Activated T-cell treated with anti-CD3 and anti-CD28 coated beads, Interleukin-2, amount 50 U/mL, for 1 hour (primary cell): Measurements from ENCODE around the gene CATSPERD.

Experiments used
- DNase-seq: peaks from one replicate; pipeline ENCODE4 v3.0.0-alpha.2; 2020

Gene CATSPERD

DNA sequence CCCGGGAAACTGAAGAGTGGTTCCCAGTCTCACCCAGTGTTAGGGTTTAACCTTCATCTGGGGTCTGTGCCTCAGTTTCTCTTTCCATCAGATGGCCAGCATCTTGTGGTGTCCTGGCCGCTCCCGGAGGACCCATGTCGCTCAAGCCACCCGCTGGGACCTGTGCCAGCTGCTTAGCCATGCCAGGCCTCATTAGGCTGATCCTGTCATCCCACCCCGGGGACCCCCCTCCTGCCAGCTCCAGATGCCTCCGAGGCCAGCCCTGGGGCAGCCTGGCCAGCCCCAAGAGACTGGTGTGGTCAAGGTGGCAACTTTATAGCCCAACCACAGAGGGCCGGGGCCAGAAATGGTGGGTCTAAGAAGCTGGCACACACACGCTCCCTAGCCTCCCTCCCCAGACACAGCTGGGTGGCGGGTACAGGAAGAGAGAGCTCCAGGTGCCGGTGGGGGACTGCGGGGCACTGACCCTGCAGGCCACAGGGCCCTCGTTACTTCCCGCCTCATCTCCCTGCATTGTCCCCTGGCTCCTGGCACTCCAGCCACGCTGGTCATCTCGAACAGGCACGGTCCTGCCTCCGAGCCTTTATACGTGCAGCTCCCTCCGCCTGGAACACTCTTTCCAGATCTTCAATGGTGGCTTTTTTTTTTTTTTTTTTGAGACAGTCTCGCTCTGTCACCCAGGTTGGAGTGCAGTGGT lies 87.8 kb downstream of the CATSPERD start:
- no peak for DNase-seq

DNA sequence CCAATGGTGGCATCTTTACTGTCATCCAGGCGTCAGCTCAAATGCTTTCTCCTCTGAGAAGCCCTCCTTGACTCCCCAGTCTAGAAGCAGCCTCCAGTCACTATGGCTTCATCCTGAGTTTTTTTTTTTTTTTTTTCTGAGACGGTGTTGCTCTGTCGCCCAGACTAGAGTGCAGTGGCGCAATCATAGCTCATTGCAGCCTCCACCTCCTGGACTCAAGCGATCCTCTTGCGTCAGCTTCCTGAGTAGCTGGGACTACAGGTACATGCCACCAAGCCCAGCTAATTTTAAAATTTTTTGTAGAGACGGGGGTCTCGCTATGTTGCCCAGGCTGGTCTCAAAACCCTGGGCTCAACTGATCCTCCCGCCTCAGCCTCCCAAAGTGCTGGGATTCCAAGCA lies 88.6 kb downstream of the CATSPERD start:
- DNase-seq: no peak

DNA sequence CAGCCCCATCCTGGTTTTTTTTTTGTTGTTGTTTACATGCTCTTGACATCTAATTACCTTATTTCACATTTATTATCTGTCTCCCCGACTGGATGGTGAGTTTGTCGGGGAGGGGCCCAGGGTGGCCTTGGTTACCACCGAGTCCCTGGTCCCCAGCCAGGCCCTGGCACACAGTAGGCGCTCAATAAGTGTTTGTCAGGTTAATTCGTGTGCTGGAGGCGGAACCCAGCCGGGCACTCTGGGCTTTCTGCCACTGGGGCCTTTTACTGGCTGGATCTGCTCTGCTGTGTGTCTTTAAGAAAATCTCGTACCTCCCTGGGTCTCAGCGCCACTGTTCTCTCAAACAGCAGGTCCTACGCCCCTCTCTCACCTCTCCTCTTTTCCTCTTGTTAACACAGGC lies 89.0 kb downstream of the CATSPERD start:
- DNase-seq: no peak

DNA sequence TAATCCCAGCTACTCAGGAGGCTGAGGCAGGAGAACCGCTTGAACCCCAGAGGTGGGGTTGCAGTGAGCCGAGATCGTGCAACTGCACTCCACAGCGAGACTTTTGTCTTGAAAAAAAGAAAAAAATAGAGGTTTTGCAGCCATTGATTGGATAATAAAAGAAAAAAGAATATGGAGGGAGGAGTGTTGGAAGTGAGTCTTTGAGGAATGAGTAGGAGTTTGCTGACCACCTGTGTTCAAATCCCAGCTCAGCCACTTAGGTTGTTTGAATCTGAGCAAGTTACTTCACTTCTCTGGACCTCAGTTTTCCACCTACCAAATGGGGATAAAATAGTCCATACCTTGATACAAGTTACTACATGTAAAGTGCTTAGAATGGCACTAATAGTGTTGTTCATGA lies 90.7 kb downstream of the CATSPERD start:
- DNase-seq: no peak

DNA sequence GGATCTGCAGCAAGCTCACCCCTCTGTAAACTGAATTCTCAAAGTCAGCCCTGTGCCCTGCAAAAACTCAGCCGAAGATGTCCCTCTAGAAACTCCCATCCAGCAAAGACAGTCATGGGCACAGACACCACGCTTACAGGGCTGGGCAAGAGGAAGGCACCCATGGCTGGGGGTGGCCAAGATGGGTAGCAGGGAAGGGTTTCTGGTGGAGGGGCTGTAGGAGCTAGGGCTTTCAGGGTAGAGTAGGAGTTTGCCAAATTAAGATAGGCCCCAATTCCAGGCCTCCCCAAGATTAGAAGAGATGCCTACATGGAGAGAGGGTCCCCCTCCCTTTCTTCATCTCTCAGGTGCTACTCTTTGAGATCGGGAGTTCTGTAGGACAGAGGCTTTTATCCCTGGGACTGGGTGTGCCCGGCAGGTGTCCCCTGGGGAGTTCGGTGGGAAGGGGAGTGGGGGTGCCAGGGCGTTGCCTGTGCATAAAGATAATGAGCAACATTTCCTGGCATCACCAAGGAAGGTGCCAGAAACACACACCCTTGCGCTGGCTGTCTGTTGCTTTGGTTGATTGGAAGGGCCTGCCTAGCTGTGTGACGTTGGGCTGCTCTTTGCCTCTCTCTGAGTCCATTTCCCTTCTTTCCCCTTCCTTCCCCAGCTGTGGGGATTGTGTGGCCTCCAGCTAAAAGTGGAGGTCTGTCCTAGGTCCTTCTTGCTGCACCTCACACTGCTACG lies 93.8 kb downstream of the CATSPERD start:
- DNase-seq: no peak

DNA sequence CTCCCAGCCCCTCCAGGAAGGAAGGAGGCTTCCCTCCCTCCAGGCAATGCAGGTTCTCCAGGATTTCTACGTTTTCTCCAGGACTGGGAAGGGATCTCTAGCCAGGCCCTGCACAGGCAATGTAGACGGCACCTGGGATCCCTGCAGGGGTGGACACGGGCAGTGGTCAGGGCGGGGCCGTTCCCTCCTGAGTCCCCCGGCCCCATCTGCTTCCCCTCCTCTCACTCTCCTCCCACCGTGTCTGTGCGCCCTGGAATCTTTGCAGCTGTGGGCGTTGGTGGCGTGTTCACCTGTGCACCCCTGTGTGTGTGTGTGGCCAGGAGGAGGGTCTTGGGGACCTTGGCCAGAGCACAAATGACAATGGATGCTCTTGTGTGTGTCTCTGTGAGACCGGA lies 94.4 kb downstream of the CATSPERD start:
- DNase-seq: no peak

DNA sequence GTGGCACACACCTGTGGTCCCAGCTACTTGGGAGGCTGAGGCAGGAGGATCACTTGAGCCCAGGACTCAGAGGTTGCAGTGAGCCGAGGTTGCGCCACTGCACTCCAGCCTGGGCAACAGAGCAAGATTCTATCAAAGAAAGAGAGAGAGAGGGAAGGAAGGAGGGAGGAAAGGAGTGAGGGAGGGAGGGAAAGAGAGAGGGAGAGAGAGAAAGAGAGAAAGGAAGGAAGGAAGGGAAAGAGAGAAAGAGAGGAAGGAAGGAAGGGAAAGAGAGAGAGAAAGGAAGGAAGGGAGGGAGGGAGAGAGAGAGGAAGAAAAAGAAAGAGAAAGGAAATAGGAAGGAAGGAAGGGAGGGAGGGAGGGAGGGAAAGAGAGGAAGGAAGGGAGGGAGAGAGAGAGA lies 96.8 kb downstream of the CATSPERD start:
- DNase-seq: no peak

DNA sequence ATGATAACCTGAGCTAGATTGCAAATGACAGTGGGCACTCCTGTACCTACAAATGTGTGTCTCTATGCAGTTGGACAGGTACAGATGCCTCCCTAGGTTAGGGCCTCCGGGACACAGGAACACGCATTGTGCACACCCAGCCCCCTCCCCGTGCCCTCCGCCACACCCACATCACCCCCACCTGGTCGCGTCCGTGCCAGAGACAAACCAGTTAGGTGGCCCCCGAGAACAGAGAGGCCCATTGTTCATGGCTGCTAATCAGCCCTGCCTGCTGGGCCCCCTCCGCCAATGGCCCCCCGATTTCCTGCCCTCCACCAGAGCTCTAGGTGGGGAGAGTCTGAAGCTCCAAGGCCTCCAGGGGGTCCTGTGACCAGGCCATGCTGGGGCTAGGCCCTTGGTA lies 98.2 kb downstream of the CATSPERD start:
- DNase-seq: no peak

DNA sequence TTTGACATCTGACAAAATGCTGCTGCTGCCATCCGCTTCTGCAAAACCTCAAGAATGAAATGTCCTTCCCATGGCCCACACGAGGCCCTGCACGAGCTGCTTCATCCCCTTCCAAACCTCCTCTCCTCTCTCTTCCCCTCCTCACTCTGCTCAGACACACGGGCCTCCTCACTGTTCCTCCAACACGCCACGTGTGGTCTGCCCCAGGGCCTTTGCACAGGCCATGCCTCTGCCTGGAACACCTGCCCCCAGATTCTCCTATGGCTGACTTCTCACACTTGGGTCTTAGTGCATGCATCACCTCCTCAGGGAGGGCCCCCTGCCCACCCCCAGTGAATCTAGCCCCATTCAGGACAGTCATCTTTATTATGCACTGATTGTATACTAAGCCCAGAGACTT lies 100.3 kb downstream of the CATSPERD start:
- DNase-seq: no peak

DNA sequence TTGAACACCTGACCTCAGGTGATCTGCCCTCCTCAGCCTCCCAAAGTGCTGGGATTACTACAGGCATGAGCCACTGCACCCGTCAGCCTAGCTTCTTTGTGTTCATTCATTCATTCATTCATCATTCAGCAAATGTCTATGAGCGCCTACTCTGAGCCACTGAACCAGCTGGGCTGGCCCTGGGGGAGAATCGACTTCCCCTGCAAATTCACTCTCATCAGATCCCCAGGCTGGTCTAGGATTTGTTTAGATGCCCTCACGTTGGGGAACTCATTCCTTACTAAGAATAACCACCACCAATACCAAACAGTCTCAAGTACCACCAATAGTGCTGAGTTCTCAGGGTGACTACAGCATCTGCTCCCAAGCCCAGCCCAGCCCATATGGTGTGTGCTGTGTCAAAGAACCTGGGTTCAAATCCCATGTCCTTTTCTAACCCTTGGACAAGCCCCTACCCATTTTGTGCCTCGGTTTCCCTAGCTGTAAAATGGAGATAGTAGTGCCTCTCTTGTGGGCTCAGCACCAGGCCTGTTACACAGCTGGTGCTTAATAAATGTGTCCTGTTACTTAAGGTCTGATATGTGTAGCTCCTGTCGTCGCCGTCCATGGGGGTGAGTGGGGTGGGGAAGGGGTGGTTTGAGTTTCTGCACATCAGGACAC lies 101.2 kb downstream of the CATSPERD start:
- no peak for DNase-seq

DNA sequence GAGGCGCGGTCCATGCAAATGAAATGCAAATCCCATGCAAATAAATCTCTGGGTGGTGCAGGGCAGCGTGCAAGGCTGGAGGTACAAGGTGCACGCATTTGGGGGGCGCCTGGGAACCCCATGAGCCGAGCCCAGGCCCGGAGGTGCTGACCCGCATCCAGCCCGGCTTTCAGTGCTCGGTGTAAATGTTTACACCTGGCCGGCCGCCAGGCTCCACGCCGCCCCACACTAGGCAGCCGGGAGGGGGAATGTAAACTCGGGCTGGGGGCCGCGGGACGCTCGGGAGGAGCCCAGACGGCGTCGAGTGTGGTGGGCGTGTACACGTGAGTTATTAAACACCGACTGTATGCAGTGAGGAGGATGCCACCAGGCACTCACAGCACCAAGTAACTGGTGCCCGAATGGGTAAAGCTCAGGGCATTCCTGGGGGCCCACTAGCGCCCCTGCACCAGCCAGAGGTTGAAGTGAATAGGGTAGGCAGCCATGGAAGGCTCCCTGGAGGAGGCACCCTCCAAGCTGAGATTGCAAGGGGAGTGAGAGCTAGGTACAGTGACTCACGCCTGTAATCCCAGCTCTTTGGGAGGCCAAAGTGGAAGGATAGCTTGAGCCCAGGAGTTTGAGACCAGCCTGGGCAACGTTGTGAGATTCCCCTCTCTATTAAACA lies 101.9 kb downstream of the CATSPERD start:
- no peak for DNase-seq

DNA sequence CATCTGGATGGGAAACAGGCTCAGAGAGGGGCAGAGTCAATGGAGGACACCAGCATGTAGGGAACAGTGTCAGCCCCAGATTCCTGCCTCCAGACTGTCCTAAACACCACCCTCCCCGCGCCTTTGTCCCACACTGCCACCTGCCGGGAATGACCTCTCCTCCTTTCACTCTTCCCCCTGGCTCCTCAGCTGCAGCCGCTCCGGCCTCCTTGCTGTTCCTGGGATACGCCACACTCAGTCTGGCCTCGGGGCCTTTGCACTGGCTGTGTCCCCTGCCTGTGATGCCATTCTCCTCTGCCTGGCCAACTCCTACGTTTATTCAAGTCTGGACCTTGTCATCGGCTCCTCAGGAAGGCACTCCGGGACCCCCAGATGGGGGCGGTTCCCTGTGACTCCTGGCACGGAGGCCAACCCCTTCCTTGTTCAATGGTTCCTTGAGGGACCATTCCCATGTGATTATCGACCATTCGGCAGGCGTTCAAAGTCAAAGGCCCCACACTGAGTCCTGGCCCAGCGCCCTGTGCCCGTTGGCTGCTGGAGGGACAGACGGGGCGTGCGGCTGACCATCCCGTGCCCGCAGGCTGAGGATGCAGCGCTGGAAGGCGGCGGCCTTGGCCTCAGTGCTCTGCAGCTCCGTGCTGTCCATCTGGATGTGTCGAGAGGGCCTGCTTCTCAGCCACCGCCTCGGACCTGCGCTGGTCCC lies 103.3 kb downstream of the CATSPERD start:
- DNase-seq: no peak

DNA sequence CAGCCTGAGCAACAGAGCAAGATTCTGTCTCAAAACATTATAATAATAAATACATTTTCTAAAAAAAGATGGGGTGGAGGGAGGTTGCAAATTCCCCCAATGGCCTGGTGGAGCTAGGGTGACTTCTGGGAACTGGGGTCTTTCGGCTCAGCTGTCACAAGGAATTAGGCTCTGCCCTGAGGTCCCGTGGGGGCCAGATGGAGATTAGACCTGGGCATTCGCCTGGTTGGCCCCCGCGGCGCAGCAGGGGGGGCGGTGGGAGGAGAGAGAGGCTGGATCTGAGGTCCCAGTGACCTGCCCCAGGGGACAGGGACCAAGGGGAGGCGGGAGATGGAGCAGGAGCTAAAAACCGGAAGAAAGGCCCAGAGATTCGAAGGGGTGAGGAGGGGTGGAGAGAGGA lies 104.3 kb downstream of the CATSPERD start:
- no peak for DNase-seq

DNA sequence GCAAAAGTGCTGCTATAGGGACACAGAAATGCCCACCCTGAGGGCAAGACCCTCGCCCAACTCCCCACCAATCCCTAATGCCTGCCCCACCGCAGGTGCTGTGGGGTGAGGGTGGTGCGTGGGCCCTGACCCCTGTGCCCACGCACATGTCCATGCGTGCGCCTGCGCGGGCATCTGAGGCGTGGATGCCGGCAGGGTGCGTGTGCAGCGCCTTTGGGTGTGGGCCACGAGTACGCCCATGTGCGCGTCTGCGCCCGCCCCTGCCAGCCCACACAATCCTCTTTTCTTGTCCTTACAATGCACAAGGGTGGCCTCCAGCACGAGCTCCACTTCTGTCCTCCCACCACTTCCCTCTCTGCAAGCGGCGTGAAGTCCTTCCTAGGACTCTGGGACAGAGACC lies 104.7 kb downstream of the CATSPERD start:
- no peak for DNase-seq

DNA sequence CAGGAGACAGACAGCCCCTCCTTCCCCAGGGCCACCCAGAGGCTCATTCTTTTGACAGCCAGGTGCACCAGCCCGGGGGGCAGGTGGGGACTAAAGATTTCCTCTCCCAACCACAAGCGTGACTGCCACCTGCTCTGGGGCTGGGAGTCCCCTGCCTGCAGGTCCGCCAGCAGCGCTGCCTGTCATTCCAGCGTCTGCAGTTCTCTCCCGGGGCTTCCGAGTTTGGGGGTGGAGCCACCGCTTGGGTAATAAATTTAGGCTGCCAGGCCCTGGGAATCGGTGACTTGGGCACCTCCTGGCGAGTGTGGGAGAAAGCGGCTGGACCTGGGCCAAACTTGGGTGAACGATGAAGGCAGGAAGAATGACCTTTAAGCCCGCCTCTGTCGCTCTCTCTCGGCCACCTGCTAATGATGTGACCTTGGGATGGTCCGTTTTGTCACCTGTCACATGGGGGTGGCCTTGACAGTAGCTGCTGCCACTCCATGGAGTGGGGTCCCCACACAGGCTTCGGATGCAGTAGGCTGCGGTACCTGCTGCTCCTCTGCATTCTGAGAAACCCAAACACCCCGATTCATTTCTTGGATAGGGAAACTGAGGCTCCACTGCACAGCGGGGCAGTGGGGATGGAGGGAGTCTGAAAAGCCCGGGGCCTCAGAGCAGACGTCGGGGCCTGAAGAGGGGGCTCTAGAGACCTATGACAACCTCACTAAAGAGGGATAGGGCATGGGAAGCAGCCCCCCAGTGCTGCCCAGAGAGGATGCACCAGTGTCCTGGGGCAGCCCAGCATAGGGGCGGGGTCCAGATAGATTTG lies 106.3 kb downstream of the CATSPERD start:
- DNase-seq: peak; percentile 42

DNA sequence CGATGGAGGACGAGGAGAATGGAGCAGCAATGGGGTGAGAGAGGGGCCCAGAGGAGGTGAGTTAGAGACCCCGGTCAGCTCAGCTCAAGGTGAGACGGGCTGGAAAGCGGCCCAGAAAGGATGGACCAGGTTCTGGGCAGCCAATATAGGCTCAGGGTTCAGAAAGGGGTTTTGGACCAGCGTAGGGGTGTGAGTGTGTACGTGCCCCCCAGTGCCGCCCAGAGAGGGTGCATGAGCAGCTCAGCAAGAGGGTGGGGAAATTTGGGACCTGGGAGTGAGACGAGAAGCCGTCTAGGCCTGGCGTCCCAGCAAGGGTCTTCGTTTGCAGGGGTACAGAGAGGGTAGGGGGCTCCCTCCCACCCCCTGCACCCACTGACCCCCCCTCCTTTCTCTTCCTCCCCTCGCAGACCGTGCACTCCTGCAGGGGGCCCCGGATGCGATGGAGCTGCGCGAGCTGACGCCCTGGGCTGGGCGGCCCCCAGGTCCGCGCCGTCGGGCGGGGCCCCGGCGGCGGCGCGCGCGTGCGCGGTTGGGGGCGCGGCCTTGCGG lies 107.0 kb downstream of the CATSPERD start:
- DNase-seq: no peak

DNA sequence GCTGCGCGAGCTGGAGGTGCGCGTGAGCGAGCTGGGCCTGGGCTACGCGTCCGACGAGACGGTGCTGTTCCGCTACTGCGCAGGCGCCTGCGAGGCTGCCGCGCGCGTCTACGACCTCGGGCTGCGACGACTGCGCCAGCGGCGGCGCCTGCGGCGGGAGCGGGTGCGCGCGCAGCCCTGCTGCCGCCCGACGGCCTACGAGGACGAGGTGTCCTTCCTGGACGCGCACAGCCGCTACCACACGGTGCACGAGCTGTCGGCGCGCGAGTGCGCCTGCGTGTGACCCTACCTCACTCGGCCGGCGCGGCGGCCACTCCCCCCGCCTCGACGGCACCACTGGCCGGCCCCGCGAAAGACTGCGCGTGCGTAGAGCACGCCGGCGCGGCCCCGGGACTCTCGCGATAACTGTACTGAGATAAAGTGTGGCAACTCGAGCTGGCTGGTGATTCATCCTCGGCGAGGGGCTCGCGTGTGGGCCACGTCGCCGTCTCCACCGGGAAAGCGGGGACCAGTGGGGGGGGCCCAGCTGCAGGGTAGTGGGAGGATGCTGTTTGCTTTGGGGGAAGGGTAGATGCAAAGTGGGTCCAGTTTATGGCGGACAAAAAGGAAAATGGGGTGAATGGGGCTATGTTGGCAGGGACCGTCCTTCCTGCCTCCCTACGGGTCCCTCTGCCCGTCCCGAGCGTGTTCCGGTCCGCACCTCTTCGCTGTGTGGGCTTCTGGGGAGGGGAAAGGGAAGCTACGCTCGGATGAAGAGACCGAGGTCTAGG lies 107.6 kb downstream of the CATSPERD start:
- DNase-seq: peak; percentile 98
